GM18907 (cell line): ENCODE measurements around the gene CD81.

Experiments
- ATAC-seq: cut with Tn5 transposase; IDR thresholded peaks from one replicate; pipeline ENCODE4 v1.9.1; 2021; ENCODE audit warnings: mild to moderate bottlenecking, moderate library complexity; ENCODE audit not compliant: unreplicated experiment

CD81 gene

DNA sequence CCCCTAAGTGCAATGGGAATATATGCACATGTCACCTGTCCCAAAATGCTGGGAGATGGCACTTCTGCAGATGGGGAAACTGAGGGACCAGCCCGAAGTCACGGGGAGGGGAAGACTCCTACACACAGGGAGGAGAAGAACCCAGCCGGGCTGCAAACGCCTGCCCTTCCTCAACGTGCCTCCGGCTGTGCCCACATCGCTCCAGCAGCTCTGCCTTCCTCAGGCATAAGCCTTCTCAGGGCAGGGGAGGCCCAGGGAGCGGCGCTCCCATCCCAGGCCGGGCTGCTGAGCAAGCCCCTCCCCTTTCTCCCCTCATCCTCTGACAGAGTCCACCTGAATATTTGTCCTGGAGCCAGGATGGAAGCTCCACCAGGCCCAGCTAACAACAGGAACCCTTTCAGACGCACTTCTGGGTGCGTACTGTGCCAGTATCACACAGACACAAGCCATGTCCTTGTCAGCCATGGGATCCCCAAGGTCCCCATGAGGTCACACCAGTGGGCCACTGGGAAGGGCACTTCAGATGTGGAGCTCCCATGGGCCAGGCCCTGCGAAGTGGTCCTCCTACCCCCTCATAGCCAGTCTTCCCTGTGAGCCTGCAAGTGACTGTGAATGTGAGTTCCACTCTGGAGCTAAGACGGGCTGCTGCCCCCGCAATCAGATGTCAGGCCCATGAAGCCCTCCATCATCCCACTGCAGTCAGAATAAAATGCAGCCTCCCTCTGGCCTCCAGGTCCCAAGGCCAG lies 2.5 kb upstream of the CD81 start:
- ATAC-seq: no peak

DNA sequence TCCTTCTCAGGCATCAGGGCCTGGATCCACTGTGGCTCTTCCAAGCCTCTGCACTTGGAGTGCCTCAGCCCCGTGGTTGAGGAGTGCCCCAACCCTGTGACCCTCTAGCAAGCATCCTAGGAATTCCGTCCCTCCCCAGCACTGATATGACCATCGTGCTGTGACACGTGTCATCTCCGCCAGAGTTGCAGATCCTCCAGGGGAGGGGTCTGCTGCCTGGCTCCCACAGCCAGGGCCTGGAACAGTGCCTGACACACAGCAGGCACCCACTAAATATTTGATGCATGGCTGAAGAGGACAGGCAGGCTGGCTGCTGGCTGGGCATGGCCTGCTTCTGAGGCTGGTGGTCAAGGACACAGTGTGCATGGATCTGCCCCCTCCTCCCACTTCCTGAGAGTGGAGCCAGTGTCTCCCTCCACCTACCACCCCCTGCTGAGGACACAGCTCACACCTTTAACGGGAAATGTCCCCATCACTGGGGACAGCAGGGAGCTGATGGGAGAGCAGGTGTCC lies 1.7 kb upstream of the CD81 start:
- ATAC-seq: no peak

DNA sequence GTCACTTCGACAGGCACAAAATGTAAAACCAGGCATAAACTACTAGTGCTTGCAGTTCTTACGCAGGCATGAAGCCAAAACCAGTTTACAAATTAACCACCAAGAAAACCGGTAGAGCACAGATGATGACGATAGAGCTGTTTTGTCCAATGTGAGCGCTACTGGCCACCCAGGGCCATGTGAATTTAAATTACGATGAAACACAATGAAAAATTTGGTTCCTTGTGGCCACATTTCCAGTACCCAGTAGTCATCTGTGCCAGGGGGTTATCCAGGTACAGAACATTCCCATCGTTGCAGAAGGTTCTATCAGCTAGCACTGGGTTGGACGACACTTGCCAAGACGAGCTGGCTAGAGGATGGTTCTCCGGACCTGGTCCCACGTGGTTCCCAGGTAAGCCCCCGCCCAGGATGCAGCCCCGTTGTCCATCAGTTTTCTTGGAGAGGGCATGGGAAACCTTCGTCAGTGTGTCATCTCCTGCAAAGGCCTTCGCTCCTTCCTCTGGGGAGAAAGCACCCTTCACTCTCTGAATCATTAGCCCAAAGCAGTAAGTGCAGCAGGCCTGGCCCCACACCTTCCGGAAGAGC lies 1.1 kb upstream of the CD81 start:
- ATAC-seq: no peak

DNA sequence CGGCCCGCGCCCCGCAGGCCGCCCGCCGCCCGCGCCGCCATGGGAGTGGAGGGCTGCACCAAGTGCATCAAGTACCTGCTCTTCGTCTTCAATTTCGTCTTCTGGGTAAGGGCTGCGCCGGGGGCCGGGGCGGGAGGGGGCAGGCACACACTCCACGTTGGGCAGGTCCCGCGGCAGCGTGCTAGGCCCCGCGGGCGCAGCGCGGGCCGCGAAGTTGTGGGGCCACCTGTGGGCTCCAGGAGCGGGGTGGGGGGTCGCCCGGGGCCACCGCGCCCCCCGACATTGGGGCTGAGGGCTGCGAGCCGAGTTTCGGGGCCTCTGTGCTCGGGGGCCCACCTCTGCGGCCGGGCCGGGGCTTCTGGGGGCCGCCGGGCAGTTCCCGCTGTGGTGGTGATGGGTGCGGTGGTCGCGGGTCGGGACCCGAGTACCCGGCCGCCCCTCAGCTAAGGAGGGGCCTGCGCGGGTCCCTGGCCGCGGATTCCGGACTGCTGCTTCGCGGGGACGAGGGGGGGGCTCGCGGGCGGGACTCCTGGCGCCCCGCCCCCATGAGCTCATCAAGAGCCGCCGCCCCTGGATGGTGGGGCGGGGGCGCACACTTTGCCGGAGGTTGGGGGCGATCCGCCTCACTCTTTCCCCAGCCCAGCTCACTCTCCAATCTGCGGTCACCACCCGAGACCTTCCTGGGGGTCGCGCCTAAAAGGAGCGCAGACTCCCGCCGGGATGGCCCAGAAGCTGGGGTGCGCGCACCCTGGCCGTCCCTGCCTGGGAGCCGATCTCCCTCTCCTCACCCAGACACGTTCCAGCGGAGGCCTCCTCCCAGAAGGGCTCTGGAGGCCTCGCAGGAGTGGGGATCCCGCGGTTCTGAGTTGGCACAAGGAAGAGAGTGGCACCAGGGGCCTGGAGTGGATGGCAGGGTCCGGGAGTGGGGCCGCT lies 667 bp downstream of the CD81 start:
- ATAC-seq: peak; percentile 32

DNA sequence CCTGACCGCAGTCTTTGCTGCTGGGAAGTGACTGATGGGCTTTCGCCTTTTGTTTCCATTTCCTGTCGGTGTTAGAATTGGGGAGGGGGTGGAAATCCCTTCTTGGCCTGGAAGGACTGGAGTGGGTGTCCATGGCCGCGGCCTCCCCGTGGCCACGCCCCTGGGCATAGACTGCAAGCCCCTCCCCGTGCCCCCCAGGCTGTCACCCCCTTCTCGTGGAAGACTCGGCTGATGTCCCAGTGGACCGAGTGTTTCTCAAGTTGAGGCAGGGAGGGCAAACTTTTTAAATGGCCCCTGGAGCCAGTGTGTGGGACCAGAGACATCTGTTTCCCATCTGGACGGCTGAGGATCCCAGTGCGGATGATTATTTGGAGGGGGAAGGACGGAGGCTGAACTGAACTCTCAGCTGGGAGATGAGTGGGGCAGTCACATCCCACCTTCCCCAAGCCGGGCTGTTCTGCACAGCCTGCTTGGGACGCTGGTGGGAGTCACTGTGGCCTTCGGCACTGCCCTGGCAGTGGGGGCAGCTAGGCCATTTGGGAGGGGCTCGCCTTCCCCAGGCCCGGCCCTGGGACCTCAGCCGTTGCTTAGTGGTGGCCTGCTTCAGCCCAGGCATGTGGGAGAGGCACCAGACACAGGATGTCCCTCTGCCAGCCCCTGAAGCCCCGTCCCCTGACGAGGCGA lies 1.6 kb downstream of the CD81 start:
- ATAC-seq: no peak

DNA sequence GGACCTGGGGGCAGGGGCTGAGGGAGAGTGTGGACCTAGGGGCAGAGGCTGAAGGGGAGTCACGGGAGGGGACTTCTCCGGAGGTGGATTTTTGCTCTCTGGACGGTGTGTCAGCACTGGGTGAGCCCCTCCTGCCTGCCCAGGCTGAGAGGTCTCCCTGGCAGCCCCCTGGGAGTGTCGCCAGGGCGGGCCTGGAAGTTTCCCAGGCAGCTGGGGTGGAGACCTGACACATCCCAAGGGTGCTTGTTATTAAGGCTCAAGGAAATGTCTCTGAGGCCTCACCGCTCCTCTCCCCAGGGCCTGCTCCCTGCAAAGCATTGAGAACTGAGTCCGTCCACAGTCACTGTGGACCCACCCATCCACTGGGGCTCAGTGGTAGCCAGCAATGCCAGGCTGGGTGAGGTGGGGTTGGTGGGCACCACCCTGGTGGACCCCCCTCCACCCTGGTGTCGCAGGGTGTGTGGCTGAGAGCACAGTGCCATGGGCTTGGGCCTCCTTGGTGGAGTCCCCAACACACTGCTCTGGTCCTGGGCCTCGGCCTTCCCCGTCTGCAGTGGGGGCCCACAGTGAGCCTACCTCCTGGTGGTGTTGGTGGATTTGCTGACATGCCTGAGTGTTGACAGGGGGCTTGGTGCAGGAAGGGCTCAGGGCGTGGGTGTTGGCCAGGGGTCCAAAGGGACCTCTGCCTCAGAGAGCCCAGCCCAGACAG lies 2.5 kb downstream of the CD81 start:
- no peak for ATAC-seq

DNA sequence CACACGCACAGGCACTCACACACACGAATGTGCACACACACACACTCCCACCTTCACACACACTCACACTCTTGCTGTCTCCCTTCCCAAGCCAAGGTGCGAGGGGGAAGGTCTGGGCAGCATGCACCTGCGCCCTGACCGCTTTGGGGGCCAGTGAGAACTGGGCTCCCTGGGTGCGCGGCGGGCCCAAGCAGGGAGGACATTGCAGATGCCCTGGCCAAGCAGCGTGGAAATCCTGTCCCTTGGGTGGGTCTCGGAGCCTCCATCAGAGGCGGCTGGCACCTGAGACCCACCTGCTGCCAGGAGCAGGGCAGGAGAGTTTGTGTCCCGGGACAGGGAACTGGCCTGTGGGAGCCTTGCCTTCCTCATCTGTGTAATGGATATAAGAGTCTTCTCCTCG lies 3.3 kb downstream of the CD81 start:
- ATAC-seq: no peak

DNA sequence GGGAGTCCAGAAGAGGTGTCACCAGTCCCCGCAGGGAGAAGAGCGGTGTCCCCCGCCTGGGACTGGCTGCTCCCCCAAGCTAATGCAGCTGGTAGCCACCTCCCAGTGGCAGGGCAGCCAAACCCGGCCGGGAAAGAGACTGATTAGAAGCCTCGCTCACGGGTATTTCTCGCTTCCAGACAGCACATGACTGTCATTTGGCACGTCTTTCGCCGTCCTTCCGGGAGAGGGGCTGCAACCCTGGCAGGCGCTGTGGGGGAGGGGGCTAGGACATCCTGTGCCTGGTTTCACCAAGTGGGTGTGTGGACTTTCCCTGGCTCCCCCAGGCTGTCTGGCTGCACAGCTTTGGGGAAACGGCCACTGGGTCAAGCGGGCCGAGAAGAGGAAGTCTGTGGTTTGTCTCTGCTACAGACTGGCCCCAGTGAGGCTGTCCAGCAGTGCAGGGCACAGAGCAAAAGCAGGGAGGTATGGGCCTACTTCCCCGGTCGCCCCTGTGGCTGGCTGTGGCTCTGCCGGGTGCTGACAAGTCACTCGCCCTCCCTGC lies 3.8 kb downstream of the CD81 start:
- ATAC-seq: no peak

DNA sequence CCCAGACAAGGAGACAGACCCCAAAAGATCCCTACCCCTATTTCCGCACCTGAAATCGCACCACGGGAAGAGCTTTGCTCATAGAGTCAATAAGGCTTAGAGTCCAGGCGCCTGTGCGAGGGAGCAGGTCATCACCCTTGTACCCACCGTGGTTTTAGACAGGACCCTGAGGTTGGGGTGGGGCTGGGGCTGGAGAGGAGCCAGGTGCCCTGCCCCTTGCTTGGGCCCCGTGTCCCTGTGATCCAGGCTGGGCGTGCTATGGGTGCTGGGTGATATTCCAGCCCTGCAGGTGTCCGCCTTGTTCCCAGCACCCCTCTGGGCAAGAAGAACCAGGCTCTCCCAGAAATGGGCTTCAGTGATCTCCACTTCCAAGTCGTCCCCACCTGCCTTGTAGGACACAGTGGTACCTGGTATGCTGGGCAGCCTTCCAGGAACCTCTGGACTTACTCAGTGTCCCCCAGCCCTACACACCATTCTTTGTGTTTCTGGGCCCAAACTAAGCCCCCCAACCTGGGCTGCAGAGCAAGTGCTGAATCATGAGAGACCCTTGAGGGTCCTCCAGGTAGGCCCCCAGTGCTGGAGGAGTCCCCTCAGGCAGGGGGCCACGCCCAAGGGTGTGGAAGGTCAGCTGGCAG lies 4.5 kb downstream of the CD81 start:
- ATAC-seq: no peak

DNA sequence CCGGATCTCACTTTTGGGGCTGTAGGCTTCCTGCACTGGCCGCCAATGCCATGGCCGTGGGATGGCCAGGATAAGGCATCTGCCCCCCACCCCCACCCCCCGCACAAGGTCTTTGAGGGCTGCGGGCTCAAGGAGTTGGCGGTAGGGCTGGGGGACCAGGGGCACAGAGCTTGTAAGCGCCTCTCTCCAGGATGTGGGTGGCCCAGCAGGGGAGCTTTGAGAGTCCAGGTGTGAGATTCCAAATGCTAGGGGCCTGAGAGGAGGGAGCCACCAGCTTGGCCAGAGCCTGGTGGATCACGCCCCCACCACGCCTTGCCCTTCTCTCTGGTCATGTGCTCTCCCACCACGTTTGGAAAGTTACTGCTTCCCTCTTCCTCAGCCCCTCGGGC lies 5.0 kb downstream of the CD81 start:
- no peak for ATAC-seq

DNA sequence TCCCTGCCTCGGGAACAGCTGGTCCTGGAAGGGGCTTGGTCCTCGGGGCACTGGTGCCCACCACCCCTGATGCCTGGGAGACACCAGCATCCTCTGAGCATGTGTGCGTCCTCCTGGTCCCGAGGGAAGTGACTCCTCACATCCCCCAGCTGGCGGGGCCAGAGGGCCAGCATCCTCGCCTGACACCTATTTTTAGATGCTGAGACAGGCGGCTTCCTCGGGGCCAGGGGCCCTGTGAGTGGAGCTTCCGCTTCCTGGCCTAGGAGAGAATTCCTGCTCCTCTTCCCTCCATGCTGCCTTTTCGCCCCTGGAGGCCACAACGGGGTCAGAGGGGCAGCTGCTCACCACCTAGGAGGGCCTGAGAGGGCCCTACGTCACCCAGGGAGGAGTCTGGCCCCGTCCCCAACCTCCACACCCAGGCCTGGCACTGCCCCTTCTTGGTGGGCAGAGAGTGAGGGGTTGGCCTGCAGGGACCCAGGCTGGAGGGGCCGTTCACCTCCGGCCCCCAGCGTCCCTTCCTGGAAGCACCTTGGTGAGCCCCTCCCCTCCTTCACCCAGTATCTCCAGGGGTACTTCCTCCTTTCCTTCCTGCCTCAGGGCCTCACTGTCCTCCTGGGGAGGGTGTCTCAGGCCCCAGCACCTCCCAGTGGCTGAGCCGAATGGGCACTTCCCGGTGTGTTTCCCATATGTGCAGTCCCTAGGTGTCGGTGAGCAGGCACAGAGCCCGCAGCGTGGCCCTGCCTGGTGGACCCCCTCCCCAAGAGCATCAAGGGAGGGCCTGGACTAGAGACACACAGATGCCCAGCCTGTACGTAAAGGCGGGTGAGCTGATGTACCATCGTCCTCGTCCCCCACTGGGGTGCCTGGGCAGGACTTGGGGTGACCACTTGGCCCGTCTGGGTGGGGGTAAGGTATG lies 6.1 kb downstream of the CD81 start:
- no peak for ATAC-seq

DNA sequence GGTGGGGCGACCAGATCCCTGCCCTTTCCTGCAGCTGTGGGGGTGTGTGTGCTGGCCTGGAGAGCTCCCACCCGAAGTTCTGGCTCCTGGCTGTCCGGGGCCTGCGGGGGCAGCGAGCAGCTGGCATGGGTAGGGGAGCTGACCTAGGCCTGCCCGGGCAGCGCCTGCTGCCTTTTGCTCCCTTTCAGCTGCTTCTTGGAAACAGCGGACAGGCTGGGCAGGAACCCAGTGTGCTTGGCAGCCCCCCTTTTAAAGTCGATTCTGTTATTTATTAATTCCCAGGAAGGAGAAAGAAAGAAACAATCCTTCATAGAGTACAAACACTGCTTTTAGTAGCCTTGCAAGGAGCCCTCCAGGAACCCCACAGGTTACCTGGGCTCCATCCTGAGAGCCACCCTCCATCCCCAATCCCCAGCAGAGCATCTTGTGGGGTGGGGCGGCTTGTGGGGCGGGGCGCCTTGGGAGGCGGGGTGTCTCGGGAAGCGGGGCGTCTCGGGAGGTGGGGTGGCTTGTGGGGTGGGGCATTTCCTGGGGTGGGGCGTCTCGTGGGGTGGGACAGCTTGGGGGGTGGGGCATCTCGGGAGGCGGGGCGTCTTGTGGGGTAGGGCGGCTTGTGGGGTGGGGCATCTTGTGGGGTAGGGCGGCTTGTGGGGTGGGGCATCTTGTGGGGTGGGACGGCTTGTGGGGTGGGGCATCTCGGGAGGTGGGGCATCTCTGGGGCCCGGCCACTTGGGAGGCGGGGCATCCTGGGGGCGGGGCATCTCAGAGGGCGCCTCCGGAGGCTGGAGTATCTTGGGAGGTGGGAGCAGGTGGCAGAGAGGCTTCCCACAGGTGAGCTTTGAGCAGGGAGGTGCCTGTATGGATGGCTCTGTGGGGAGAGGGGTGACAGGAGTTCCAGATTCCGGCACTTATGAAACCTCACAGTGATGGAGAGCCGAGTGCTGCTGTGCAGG lies 7.0 kb downstream of the CD81 start:
- ATAC-seq: no peak

DNA sequence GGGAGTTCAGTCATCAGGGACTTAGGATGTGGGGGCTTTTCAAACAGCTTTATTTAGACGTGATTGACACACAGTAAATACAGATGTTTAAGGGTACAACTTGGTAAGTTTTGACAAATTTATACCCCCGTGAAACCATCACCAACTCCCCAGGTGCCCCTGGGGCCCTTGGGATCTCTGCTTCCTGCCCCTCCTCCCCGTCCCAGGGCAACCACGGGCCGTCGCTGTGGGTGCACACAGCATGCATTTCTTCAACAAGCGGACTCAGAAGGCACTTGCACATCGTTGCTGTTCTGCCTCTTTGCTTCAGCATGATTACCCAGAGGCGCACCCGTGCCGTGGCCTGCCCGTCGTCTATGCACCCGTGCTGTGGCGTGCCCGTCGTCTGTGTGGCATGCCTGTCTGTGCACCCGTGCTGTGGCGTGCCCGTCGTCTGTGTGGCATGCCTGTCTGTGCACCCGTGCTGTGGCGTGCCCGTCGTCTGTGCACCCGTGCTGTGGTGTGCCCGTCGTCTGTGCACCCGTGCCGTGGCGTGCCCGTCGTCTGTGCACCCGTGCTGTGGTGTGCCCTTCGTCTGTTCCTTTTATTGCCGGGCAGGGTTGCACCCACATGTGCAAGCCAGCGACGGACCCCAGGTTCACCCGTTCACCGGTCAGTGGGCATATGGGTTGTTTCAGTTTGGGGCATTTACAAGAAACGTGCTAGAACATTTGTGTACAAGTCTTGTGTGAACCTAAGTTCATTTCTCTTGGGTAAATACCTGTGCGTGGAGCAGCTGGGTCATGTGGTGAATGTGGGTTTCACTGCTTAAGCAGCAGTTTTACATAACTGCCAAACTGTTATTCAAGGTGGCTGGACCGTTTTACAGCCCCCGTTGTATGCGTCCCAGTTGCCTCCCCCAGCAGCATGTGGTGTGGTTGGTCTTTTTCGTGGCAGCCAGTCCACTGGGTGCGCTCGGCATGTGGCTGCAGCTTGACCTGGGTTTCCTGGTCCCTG lies 8.3 kb downstream of the CD81 start:
- peak; percentile 35 for ATAC-seq

DNA sequence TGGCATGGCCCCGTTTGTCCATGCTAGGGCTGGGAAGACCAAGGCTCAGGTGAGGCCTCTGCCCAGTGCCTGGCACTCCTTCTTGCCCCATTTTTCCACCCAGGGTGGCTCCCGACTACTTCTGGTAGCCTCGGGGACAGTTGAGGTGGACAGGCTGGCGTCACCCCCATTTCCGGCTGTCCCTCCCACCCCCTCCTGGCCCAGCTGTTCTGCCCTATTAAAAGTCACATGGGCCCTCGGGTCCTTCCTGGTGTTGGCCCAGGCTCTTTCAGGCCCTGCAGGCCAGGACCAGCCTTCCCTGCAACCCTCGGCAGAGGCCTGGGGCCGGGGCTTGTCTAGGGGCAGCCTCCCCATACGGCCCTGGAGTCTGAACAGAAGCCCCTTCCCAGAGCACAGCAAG lies 9.5 kb downstream of the CD81 start:
- no peak for ATAC-seq

DNA sequence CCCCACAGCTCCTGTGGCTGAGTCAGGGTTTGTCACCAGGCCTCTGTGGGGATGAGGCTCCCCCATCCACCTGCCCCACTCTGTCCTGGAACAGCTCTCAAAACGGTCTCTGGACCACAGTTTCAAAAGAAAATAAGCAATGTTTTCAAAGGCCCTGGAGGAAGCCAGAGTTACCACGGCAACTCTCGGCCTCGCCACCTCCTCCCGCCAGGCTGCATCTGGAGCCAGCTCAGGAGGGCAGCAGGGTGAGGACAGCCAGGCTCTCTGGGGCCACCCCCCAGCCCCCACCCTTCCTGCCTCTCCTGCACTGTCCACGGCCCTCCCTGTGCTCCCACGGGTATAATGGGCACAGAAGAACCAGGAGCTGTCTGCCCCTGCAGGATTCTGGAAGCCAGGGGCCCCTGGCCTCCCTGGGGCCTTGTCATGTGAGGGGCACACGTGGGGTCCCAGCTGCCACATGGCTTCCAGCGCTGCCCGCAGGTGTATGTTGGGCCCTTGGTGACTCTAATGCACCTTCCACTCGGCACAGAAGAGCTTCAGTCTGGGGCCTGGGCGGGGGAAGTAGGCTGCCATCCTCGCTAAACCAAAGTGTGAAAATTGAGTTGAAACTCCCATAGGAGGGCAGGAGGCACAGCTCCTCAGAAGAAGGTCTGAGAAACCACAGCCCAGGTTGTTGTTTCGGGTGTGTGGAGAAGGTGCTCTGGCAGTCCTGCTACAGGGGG lies 10.3 kb downstream of the CD81 start:
- no peak for ATAC-seq
